Upper lobe of right lung (tissue), 1 donor: ENCODE results near the gene PHTF1. TPM values are rescaled to one million over a fixed set of nuclear protein-coding genes. Genes with fewer than 3 reads are reported as not detected.

Source experiments
- ATAC-seq: fragments of 200-7000 bp; cut with Tn5 transposase; one replicate; pipeline ENCODE4 v1.9.1; 2020; ENCODE audit warnings: mild to moderate bottlenecking, moderate library complexity
- DNase-seq: peaks from one replicate; pipeline ENCODE4 v3.0.0-alpha.2; 2020
- H3K27ac ChIP-seq: fragments of 200-600 bp; one replicate; pipeline ENCODE4 v1.8.0; 2022
- H3K27me3 ChIP-seq: fragments of 200-600 bp; one replicate; pipeline ENCODE4 v1.8.0; 2022; ENCODE audit warnings: mild to moderate bottlenecking
- H3K36me3 ChIP-seq: fragments of 200-600 bp; one replicate; pipeline ENCODE4 v1.8.0; 2022
- H3K4me1 ChIP-seq: fragments of 200-600 bp; one replicate; pipeline ENCODE4 v1.8.0; 2022
- H3K4me3 ChIP-seq: fragments of 200-600 bp; one replicate; pipeline ENCODE4 v1.8.0; 2022; ENCODE audit warnings: mild to moderate bottlenecking
- H3K9me3 ChIP-seq: fragments of 200-600 bp; one replicate; pipeline ENCODE4 v1.8.0; 2022
- intact Hi-C: fragments of 100-400 bp; cut with DNase I; formaldehyde crosslinking; loops from one replicate; pipeline ENCODE4 v1.11.0; 2022
- total RNA-seq: library from RNA; stranded (reverse); fragmentation: NEBNext Ultra II Directional; extraction: Animal tissue kit (Norgen Biotek cat#: 25700); gene quantifications from one replicate; pipeline ENCODE4 v1.2.1, GENCODE V29; 2021
- TF ChIP-seq, protein P1 (sequence below): fragments of 200-600 bp; IDR thresholded peaks from one replicate; pipeline ENCODE4 v1.8.0; 2022; ENCODE audit warnings: antibody characterized with exemption
- donor health status: DM: no; HTN: yes; CAD: no; lungs with severe emphysema.

The PHTF1 gene
- total RNA-seq, 1 donor from 2014 or later: 18.9 TPM

DNA sequence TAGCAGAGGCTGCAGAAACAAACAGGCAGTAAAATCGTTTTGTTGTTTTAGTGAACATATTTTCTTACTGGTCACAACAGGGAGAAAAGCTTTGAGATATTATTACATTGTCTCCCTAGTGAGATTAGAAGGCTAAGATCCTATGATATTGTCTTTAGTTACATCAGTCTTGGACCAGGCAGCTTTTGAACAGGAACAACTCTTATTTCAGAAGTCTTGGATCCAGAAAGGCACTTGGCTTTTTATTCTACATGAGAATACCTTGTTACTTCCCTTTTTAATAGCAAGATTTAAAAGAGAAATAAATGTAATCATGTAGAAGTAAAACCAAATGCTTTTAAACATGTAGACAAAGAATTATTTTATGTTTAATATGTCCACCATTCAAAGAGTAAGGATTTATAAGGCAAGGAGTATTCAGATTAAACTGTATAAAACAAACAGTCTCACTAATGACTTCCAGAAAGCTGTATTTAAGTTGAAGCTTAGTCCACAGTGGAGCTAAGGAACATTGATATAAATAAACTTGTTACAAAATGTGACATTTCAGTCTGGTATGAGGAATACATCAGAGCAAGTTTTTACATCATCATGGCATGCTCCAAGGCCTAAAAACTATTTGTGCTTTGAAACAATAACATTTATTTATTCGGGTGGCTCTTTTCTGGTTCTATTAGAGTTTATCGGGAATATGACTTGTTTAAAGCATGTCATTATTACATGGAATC, 72.2 kb downstream of the PHTF1 start:
- TF ChIP-seq, protein P1, sequence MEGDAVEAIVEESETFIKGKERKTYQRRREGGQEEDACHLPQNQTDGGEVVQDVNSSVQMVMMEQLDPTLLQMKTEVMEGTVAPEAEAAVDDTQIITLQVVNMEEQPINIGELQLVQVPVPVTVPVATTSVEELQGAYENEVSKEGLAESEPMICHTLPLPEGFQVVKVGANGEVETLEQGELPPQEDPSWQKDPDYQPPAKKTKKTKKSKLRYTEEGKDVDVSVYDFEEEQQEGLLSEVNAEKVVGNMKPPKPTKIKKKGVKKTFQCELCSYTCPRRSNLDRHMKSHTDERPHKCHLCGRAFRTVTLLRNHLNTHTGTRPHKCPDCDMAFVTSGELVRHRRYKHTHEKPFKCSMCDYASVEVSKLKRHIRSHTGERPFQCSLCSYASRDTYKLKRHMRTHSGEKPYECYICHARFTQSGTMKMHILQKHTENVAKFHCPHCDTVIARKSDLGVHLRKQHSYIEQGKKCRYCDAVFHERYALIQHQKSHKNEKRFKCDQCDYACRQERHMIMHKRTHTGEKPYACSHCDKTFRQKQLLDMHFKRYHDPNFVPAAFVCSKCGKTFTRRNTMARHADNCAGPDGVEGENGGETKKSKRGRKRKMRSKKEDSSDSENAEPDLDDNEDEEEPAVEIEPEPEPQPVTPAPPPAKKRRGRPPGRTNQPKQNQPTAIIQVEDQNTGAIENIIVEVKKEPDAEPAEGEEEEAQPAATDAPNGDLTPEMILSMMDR: no peak
- H3K4me1 ChIP-seq: no peaks in the 10 kb centered on the region
- H3K27me3 ChIP-seq: no peaks in the 10 kb centered on the region
- no peak overlapping the region for H3K4me3 ChIP-seq
- no peak overlapping the region for H3K27ac ChIP-seq
- intact Hi-C loops: no loop called here
- ATAC-seq: no peak
- no peaks in the 10 kb centered on the region for H3K9me3 ChIP-seq
- no peak for DNase-seq
- peaks cover 27% of the 10 kb centered on the region for H3K36me3 ChIP-seq

DNA sequence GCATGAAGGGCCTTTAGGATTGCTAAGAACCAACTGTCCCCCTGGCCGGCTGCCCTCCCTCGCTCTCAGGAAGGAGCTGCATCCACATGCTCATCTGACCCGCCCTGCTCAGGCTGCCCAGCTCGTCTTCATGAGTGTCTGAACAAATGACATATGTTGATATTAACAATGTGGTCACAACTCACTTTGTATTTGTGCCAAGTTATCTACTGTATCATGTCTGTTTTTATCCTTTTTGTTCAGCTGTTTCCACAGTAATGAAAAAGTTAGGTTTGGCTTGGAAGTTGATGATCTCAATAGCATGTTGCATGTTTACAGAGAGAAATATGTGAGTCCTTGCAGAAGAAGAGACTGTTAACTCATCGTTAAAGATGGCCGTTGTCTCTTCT, 75.1 kb downstream of the PHTF1 start:
- no peak for DNase-seq
- H3K27ac ChIP-seq: peak overlapping the region; percentile 37
- H3K9me3 ChIP-seq: no peaks in the 10 kb centered on the region
- no peaks in the 10 kb centered on the region for H3K27me3 ChIP-seq
- intact Hi-C loops: no loop called here
- H3K4me1 ChIP-seq: no peaks in the 10 kb centered on the region
- no peak overlapping the region for H3K4me3 ChIP-seq
- TF ChIP-seq, protein P1: no peak
- H3K36me3 ChIP-seq: peaks cover 35% of the 10 kb centered on the region
- ATAC-seq: peak; percentile 47

DNA sequence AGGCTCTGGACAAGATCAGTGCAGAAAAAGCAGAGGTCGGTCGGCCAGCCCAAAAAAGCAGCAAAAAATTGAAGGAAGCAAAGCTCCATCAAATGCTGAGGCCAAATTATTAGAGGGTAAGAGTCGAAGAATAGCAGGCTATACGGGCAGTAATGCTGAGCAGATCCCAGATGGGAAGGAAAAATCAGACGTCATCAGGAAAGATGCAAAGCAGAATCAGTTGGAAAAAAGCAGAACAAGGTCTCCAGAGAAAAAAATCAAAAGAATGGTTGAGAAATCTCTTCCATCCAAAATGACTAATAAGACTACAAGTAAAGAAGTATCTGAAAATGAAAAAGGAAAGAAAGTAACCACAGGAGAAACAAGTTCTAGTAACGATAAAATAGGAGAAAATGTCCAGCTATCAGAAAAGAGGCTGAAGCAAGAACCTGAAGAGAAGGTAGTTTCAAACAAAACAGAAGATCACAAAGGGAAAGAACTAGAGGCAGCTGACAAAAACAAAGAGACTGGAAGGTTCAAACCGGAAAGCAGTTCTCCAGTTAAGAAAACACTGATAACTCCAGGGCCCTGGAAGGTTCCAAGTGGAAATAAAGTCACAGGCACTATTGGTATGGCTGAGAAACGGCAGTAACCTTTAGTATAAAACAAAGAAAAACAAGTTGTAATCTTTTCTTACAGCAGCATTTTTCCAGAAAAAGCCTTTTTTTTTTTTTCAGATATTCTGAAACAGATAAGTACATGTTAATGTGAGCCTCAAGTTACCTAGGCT, 75.7 kb downstream of the PHTF1 start:
- no peak for DNase-seq
- Histone ChIP-seq H3K27ac (peak overlapping the region; percentile 37), H3K4me1 (no peaks in the 10 kb centered on the region), H3K27me3 (no peaks in the 10 kb centered on the region), H3K9me3 (no peaks in the 10 kb centered on the region), H3K36me3 (peaks cover 35% of the 10 kb centered on the region), H3K4me3 (no peak overlapping the region)
- TF ChIP-seq, protein P1: no peak
- no peak for ATAC-seq
- intact Hi-C loops: no loop called here

DNA sequence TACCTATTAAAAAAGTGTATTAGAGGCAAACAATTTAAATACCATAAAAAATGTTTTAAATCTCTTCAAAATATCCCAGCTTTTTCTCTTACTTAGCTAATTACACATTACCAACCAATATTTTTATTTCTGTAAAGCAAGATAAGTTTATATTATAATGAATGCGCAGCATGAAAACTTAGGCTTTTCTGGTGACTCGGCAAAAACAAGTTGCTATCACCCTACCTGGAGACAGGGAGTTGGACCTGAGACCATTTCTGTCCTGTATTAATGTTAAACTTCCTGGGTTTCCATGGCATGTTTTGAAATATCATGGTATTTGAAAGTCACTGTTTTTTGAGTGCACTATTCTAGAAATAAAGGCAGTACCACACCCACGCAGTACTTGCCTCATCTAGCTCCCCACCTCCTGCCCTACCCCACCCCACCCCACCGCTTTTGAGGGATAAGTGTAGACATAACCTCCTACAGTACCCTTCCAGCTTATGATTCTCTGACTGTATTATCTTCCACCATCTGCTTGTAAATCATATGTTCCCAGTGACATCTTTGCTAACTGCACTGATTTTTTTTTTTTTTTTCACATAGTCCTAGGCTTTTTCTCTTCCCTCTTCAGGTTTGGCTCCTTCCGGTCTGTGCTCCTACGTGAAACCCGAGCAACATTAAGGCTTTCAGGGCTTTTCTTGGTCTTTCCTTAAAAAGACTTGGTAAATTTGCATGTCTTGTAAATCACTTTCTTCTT, 77.5 kb downstream of the PHTF1 start:
- H3K27me3 ChIP-seq: no peaks in the 10 kb centered on the region
- DNase-seq: no peak
- H3K4me3 ChIP-seq: no peak overlapping the region
- TF ChIP-seq, protein P1: no peak
- ATAC-seq: no peak
- intact Hi-C loops: no loop called here
- H3K4me1 ChIP-seq: no peaks in the 10 kb centered on the region
- H3K27ac ChIP-seq: no peak overlapping the region
- H3K9me3 ChIP-seq: no peaks in the 10 kb centered on the region
- H3K36me3 ChIP-seq: peaks cover 35% of the 10 kb centered on the region

DNA sequence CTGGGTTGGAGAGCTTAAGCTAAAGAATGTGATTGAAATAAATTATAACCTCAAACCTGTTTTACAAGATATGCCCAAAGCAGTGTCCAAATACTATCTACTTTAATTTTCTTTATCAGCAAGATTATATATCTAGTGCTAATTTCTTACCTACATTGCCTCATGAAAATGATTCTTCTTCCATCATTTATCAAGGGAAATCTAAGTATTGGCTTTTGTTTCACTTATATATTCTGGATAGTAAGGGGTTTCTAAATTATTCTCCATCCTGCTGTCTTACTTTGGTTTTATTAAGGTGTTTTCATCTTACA, 81.2 kb downstream of the PHTF1 start:
- Histone ChIP-seq H3K36me3 (peaks cover 25% of the 10 kb centered on the region), H3K4me1 (no peaks in the 10 kb centered on the region), H3K27me3 (no peaks in the 10 kb centered on the region), H3K4me3 (no peak overlapping the region), H3K27ac (no peak overlapping the region), H3K9me3 (no peaks in the 10 kb centered on the region)
- ATAC-seq (no peak), DNase-seq (no peak)
- TF ChIP-seq, protein P1: no peak
- intact Hi-C loops: loop anchor here (10.0 kb wide), 1 partner anchor 543 kb away; no protein-coding TSS in a partner anchor
